Measurements from ENCODE around the gene GIPC2.
"Not testable (repeated sequence)": the region's sequence is repeated elsewhere in the genome, so short reads cannot be mapped to it uniquely, and the experiment has no call there.

The GIPC2 gene

GRCh38 chr1:78102082-78102481 lies 56.3 kb downstream of the GIPC2 start:
- POLR2A ChIA-PET (ENCODE audit: low non-redundant PET), result no interaction called here
- H3K27ac ChIP-seq, result no peak overlapping the region
- TF ChIP-seq, protein P1, sequence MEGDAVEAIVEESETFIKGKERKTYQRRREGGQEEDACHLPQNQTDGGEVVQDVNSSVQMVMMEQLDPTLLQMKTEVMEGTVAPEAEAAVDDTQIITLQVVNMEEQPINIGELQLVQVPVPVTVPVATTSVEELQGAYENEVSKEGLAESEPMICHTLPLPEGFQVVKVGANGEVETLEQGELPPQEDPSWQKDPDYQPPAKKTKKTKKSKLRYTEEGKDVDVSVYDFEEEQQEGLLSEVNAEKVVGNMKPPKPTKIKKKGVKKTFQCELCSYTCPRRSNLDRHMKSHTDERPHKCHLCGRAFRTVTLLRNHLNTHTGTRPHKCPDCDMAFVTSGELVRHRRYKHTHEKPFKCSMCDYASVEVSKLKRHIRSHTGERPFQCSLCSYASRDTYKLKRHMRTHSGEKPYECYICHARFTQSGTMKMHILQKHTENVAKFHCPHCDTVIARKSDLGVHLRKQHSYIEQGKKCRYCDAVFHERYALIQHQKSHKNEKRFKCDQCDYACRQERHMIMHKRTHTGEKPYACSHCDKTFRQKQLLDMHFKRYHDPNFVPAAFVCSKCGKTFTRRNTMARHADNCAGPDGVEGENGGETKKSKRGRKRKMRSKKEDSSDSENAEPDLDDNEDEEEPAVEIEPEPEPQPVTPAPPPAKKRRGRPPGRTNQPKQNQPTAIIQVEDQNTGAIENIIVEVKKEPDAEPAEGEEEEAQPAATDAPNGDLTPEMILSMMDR (conservative IDR thresholded peaks at IDR 0.05; ENCODE audit: low read depth), result no peak
- DNase-seq (ENCODE audit: low spot score), result no peak
- CTCF ChIA-PET, result interaction anchor here (0.8 kb wide), 1 partner anchor 12 kb away, joined by 3 read pairs; no protein-coding TSS in a partner anchor

DNA sequence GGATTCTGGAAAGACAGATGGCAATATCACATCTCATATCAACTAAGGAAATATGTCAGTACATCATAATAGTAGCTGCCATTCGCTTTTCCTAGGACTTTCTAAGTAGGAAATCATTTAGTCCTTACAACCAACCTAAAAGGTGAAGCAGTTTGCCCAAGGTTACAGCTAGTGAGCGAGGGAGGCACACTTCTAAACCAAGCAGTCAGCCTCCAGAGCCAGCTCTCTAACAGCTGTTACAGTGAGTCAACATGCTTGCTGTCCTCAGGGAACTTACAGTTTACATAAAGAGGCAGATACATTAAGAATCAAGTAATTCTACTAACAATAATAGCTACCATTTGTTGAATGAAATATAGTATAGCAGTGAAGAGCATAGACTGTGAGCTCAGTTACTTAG lies 57.1 kb downstream of the GIPC2 start:
- TF ChIP-seq, protein P1 (conservative IDR thresholded peaks at IDR 0.05; ENCODE audit: low read depth), result no peak
- no peak for DNase-seq (ENCODE audit: low spot score)
- ChIA-PET POLR2A (ENCODE audit: low non-redundant PET) (no interaction called here), CTCF (interaction anchor here (0.8 kb wide), 1 partner anchor 12 kb away, joined by 3 read pairs; no protein-coding TSS in a partner anchor)
- no peak overlapping the region for H3K27ac ChIP-seq

- ChIA-PET POLR2A (ENCODE audit: low non-redundant PET) (no interaction called here), CTCF (interaction anchor here (1.2 kb wide), 1 partner anchor 10 kb away, joined by 5 read pairs; no protein-coding TSS in a partner anchor)
- TF ChIP-seq, protein P1 (conservative IDR thresholded peaks at IDR 0.05; ENCODE audit: low read depth), result no peak
- no peak for DNase-seq (ENCODE audit: low spot score)
- no peak overlapping the region for H3K27ac ChIP-seq
Measured at GRCh38 chr1:78104322-78104721, 58.6 kb downstream of the GIPC2 start.

- DNase-seq (ENCODE audit: low spot score); H3K27ac ChIP-seq; CTCF ChIA-PET; POLR2A ChIA-PET (ENCODE audit: low non-redundant PET): not testable (repeated sequence)
Measured at GRCh38 chr1:78109659-78110058, 63.9 kb downstream of the GIPC2 start.

GRCh38 chr1:78113156-78113916 lies 67.6 kb downstream of the GIPC2 start:
- ChIA-PET CTCF (interaction anchor here (0.6 to 0.9 kb wide), 3 partner anchors 38 to 135 kb away, joined by 3 to 4 read pairs (median 3); no protein-coding TSS in a partner anchor), POLR2A (ENCODE audit: low non-redundant PET) (interaction anchor here (1.4 kb wide), 1 partner anchor 109 kb away, joined by 19 read pairs; the partner anchor contains the start of gene DNAJB4)
- TF ChIP-seq, protein P1 (conservative IDR thresholded peaks at IDR 0.05; ENCODE audit: low read depth), result no peak
- no peak for DNase-seq (ENCODE audit: low spot score)
- H3K27ac ChIP-seq, result peak overlapping the region; percentile 64

DNA sequence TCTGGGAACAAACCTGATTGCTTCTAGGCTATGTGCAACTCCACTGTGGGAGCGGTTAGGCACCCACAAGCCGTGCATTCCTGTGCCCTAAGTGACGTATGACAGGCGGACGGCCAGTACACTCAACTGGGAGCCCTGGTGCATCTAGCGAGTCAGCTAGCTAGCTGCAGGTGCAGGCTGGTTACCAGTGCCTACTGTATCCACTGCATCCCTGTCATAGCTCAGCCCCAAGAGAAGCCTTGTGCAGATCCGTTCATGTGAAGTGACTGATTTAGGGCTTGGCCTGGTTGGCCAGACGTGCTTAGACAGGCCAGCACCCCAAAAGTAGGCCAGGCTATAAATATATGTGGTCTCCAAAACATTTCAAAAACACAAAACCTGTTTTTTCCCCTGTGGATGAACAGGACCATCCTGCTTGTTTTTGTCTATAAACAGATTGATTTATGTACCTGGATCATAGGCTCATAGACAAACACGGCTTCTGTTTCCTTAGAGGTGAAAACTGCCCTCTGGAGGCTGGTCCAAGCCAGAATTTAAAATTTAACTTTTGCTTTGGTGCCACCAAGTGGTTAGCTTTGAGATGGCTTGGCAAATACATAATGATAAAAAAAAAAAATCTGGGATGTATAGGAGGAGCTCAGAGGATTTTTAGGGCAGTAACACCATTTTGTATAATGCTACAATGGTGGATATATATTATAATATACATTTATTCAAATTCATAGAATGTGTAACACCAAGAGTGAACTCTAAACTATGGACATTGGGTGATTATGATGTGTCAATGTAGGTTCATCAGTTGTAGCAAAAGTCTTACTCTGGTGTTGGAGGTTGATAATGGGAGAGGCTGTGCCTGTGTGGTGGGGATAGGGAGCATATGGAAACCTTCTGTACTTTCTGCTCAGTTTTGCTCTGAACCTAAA lies 68.5 kb downstream of the GIPC2 start:
- POLR2A ChIA-PET (ENCODE audit: low non-redundant PET), result interaction anchor here (1.4 kb wide), 1 partner anchor 110 kb away, joined by 19 read pairs; the partner anchor contains the start of gene DNAJB4
- TF ChIP-seq, protein P1 (conservative IDR thresholded peaks at IDR 0.05; ENCODE audit: low read depth), result peak; percentile 85
- CTCF ChIA-PET, result interaction anchor here (0.6 to 1.2 kb wide), 35 partner anchors 9 to 1030 kb away, joined by 3 to 13 read pairs (median 3); no protein-coding TSS in a partner anchor
- peak overlapping the region; percentile 64 for H3K27ac ChIP-seq
- peak; percentile 77 for DNase-seq (ENCODE audit: low spot score)

- H3K27ac ChIP-seq; DNase-seq (ENCODE audit: low spot score); CTCF ChIA-PET; POLR2A ChIA-PET (ENCODE audit: low non-redundant PET): not testable (repeated sequence)
Measured at GRCh38 chr1:78120485-78120884, 74.7 kb downstream of the GIPC2 start.
